Activated T-helper 2 cell treated with anti-CD3 and anti-CD28 coated beads, Interferon-gamma antibody, Interleukin-2, Interleukin-4, amounts not matched to agents 10 μg/mL and 5 μg/mL and 100 μg/mL, durations not matched to agents 14 hours and 24 hours and 36 hours (primary cell): ENCODE data around the gene DDX24. TPM values are rescaled to one million over a fixed set of nuclear protein-coding genes. Genes with fewer than 3 reads are reported as not detected.

Experiments
- DNase-seq: peaks from one replicate; pipeline ENCODE4 v3.0.0; 2021; ENCODE audit warnings: low spot score
- H3K27ac Mint-ChIP-seq: one replicate; pipeline ENCODE4 v1.8.0; 2021; ENCODE audit warnings: mixed read lengths
- H3K27me3 Mint-ChIP-seq: one replicate; pipeline ENCODE4 v1.8.0; 2021; ENCODE audit warnings: low read depth, mixed read lengths
- H3K36me3 Mint-ChIP-seq: one replicate; pipeline ENCODE4 v1.8.0; 2021; ENCODE audit warnings: low read depth, mixed read lengths
- H3K4me1 Mint-ChIP-seq: one replicate; pipeline ENCODE4 v1.8.0; 2021; ENCODE audit warnings: low read depth, mixed read lengths
- H3K4me3 Mint-ChIP-seq: one replicate; pipeline ENCODE4 v1.8.0; 2021; ENCODE audit warnings: low read depth, mild to moderate bottlenecking, moderate library complexity, mixed read lengths
- H3K9me3 Mint-ChIP-seq: one replicate; pipeline ENCODE4 v1.8.0; 2021; ENCODE audit warnings: mixed read lengths
- intact Hi-C: fragments of 100-400 bp; cut with micrococcal nuclease; formaldehyde crosslinking; loops from one replicate; pipeline ENCODE4 v1.15.1; 2023
- total RNA-seq: library from RNA; stranded (reverse); gene quantifications from 2 replicates; pipeline ENCODE4 v1.2.3, GENCODE V29; 2022

The DDX24 gene
- total RNA-seq, 1 donor from 2014 or later: 277 TPM

- no peak overlapping the region for H3K4me3 Mint-ChIP-seq
- intact Hi-C loops: no loop called here
- H3K4me1 Mint-ChIP-seq: peaks cover 24% of the 10 kb centered on the region
- H3K27me3 Mint-ChIP-seq: peaks cover 8% of the 10 kb centered on the region
- no peaks in the 10 kb centered on the region for H3K9me3 Mint-ChIP-seq
- no peak for DNase-seq
- no peaks in the 10 kb centered on the region for H3K36me3 Mint-ChIP-seq
- no peak overlapping the region for H3K27ac Mint-ChIP-seq
Observed at GRCh38 chr14:94016446-94016976, 64.5 kb downstream of the DDX24 start.

- intact Hi-C loops: no loop called here
Observed at GRCh38 chr14:94015223-94015622, 65.8 kb downstream of the DDX24 start.

GRCh38 chr14:94014382-94014781, 66.6 kb downstream of the DDX24 start:
- H3K9me3 Mint-ChIP-seq: no peaks in the 10 kb centered on the region
- H3K4me3 Mint-ChIP-seq: no peak overlapping the region
- no peaks in the 10 kb centered on the region for H3K36me3 Mint-ChIP-seq
- peaks cover 8% of the 10 kb centered on the region for H3K27me3 Mint-ChIP-seq
- H3K4me1 Mint-ChIP-seq: peaks cover 26% of the 10 kb centered on the region
- intact Hi-C loops: no loop called here
- DNase-seq: no peak
- no peak overlapping the region for H3K27ac Mint-ChIP-seq

More at GRCh38 chr14:94015223-94015622, 65.8 kb downstream of the DDX24 start:
- no peaks in the 10 kb centered on the region for H3K36me3 Mint-ChIP-seq
- H3K9me3 Mint-ChIP-seq: no peaks in the 10 kb centered on the region
- H3K4me1 Mint-ChIP-seq: peaks cover 22% of the 10 kb centered on the region
- H3K27ac Mint-ChIP-seq: no peak overlapping the region
- H3K4me3 Mint-ChIP-seq: no peak overlapping the region
- H3K27me3 Mint-ChIP-seq: peaks cover 8% of the 10 kb centered on the region
- DNase-seq: no peak

GRCh38 chr14:94011795-94012194, 69.2 kb downstream of the DDX24 start:
- intact Hi-C loops: loop anchor here (2.0 kb wide), 1 partner anchor 15 kb away; the partner anchor contains the start of gene CCDC197
- DNase-seq: no peak
- Mint-ChIP-seq H3K27ac (peak overlapping the region; percentile 43), H3K27me3 (peaks cover 1% of the 10 kb centered on the region), H3K36me3 (no peaks in the 10 kb centered on the region), H3K4me1 (peaks cover 36% of the 10 kb centered on the region), H3K9me3 (no peaks in the 10 kb centered on the region), H3K4me3 (no peak overlapping the region)

- no peaks in the 10 kb centered on the region for H3K27me3 Mint-ChIP-seq
- intact Hi-C loops: loop anchor here (2.0 kb wide), 1 partner anchor 14 kb away; the partner anchor contains the start of gene CCDC197
- no peaks in the 10 kb centered on the region for H3K36me3 Mint-ChIP-seq
- no peak overlapping the region for H3K27ac Mint-ChIP-seq
- H3K4me1 Mint-ChIP-seq: peaks cover 36% of the 10 kb centered on the region
- DNase-seq: no peak
- H3K9me3 Mint-ChIP-seq: no peaks in the 10 kb centered on the region
- H3K4me3 Mint-ChIP-seq: no peak overlapping the region
Observed at GRCh38 chr14:94010625-94011024, 70.4 kb downstream of the DDX24 start.

- Mint-ChIP-seq H3K4me1 (peaks cover 39% of the 10 kb centered on the region), H3K4me3 (no peak overlapping the region), H3K36me3 (no peaks in the 10 kb centered on the region), H3K27me3 (no peaks in the 10 kb centered on the region), H3K27ac (peak overlapping the region; percentile 65), H3K9me3 (no peaks in the 10 kb centered on the region)
- intact Hi-C loops: loop anchor here (2.0 kb wide), 1 partner anchor 13 kb away; the partner anchor contains the start of gene CCDC197
- no peak for DNase-seq
Observed at GRCh38 chr14:94009767-94010166, 71.2 kb downstream of the DDX24 start.

GRCh38 chr14:94008234-94008633, 72.8 kb downstream of the DDX24 start:
- no peak overlapping the region for H3K4me3 Mint-ChIP-seq
- no peaks in the 10 kb centered on the region for H3K36me3 Mint-ChIP-seq
- H3K9me3 Mint-ChIP-seq: no peaks in the 10 kb centered on the region
- DNase-seq: no peak
- no peak overlapping the region for H3K27ac Mint-ChIP-seq
- H3K27me3 Mint-ChIP-seq: no peaks in the 10 kb centered on the region
- peaks cover 37% of the 10 kb centered on the region for H3K4me1 Mint-ChIP-seq
- intact Hi-C loops: no loop called here

- no peak for DNase-seq
- Mint-ChIP-seq H3K4me3 (no peak overlapping the region), H3K9me3 (no peaks in the 10 kb centered on the region), H3K27ac (no peak overlapping the region), H3K27me3 (no peaks in the 10 kb centered on the region), H3K36me3 (no peaks in the 10 kb centered on the region), H3K4me1 (peaks cover 30% of the 10 kb centered on the region)
- intact Hi-C loops: no loop called here
Observed at GRCh38 chr14:94005324-94006073, 75.5 kb downstream of the DDX24 start.

- H3K36me3 Mint-ChIP-seq: no peaks in the 10 kb centered on the region
- no peak overlapping the region for H3K27ac Mint-ChIP-seq
- peaks cover 29% of the 10 kb centered on the region for H3K4me1 Mint-ChIP-seq
- H3K9me3 Mint-ChIP-seq: no peaks in the 10 kb centered on the region
- intact Hi-C loops: no loop called here
- H3K4me3 Mint-ChIP-seq: no peak overlapping the region
- DNase-seq: no peak
- H3K27me3 Mint-ChIP-seq: no peaks in the 10 kb centered on the region
Observed at GRCh38 chr14:94004015-94004414, 77.0 kb downstream of the DDX24 start.

- Mint-ChIP-seq H3K36me3 (no peaks in the 10 kb centered on the region), H3K27ac (peak overlapping the region; percentile 0), H3K27me3 (no peaks in the 10 kb centered on the region), H3K9me3 (no peaks in the 10 kb centered on the region), H3K4me1 (peaks cover 30% of the 10 kb centered on the region), H3K4me3 (no peak overlapping the region)
- no peak for DNase-seq
- intact Hi-C loops: no loop called here
Observed at GRCh38 chr14:94003397-94003796, 77.6 kb downstream of the DDX24 start.

- no peaks in the 10 kb centered on the region for H3K9me3 Mint-ChIP-seq
- no peaks in the 10 kb centered on the region for H3K36me3 Mint-ChIP-seq
- H3K27me3 Mint-ChIP-seq: no peaks in the 10 kb centered on the region
- intact Hi-C loops: loop anchor here (1.0 to 2.0 kb wide), 3 partner anchors 31 to 62 kb away; no protein-coding TSS in a partner anchor
- H3K4me1 Mint-ChIP-seq: peaks cover 40% of the 10 kb centered on the region
- H3K4me3 Mint-ChIP-seq: no peak overlapping the region
- peak overlapping the region; percentile 47 for H3K27ac Mint-ChIP-seq
- peak; percentile 52 for DNase-seq
Observed at GRCh38 chr14:94001501-94002396, 79.3 kb downstream of the DDX24 start.

- intact Hi-C loops: loop anchor here (1.0 to 2.0 kb wide), 3 partner anchors 30 to 62 kb away; no protein-coding TSS in a partner anchor
- Mint-ChIP-seq H3K4me1 (peaks cover 41% of the 10 kb centered on the region), H3K4me3 (no peak overlapping the region), H3K27ac (no peak overlapping the region), H3K36me3 (no peaks in the 10 kb centered on the region), H3K9me3 (no peaks in the 10 kb centered on the region), H3K27me3 (no peaks in the 10 kb centered on the region)
- no peak for DNase-seq
Observed at GRCh38 chr14:94001016-94001415, 80.0 kb downstream of the DDX24 start.
